ENCODE results near the gene RAP2A.

RAP2A gene

GRCh38 chr13:97422118-97423054 is 11.6 kb upstream of the RAP2A start:
- no peak for DNase-seq (ENCODE audit: low spot score)

GRCh38 chr13:97423300-97424045 is 10.5 kb upstream of the RAP2A start:
- DNase-seq (ENCODE audit: low spot score), result no peak

GRCh38 chr13:97425590-97425989 is 8.4 kb upstream of the RAP2A start:
- DNase-seq (ENCODE audit: low spot score), result no peak

GRCh38 chr13:97426695-97427094 is 7.3 kb upstream of the RAP2A start:
- no peak for DNase-seq (ENCODE audit: low spot score)

GRCh38 chr13:97429681-97430081 is 4.3 kb upstream of the RAP2A start:
- DNase-seq (ENCODE audit: low spot score), result no peak

- no peak for DNase-seq (ENCODE audit: low spot score)
These were observed 3.7 kb upstream of the RAP2A start for GRCh38 chr13:97430296-97430695.

- no peak for DNase-seq (ENCODE audit: low spot score)
These were observed 2.7 kb upstream of the RAP2A start for GRCh38 chr13:97431171-97431764.

GRCh38 chr13:97432232-97432916 is 1.6 kb upstream of the RAP2A start:
- DNase-seq (ENCODE audit: low spot score), result no peak

- peak; percentile 98 for DNase-seq (ENCODE audit: low spot score)
These were observed 847 bp upstream of the RAP2A start for GRCh38 chr13:97432917-97433726.

GRCh38 chr13:97434397-97435201 is 630 bp downstream of the RAP2A start:
- peak; percentile 54 for DNase-seq (ENCODE audit: low spot score)

- DNase-seq (ENCODE audit: low spot score), result no peak
These were observed 1.4 kb downstream of the RAP2A start for GRCh38 chr13:97435323-97435722.

GRCh38 chr13:97435794-97436193 is 1.8 kb downstream of the RAP2A start:
- peak; percentile 30 for DNase-seq (ENCODE audit: low spot score)

- DNase-seq (ENCODE audit: low spot score), result no peak
These were observed 2.9 kb downstream of the RAP2A start for GRCh38 chr13:97436845-97437244.

GRCh38 chr13:97437729-97438128 is 3.8 kb downstream of the RAP2A start:
- DNase-seq (ENCODE audit: low spot score), result no peak

- DNase-seq (ENCODE audit: low spot score), result no peak
These were observed 5.1 kb downstream of the RAP2A start for GRCh38 chr13:97438856-97439595.

GRCh38 chr13:97440598-97441170 is 6.7 kb downstream of the RAP2A start:
- DNase-seq (ENCODE audit: low spot score), result no peak

- DNase-seq (ENCODE audit: low spot score), result no peak
These were observed 7.4 kb downstream of the RAP2A start for GRCh38 chr13:97441368-97441767.

- no peak for DNase-seq (ENCODE audit: low spot score)
These were observed 11.7 kb downstream of the RAP2A start for GRCh38 chr13:97445522-97446187.

GRCh38 chr13:97446448-97446847 is 12.5 kb downstream of the RAP2A start:
- no peak for DNase-seq (ENCODE audit: low spot score)

All from hematopoietic multipotent progenitor cell treated with erythropoietin and hydrocortisone succinate and interleukin-3 and kit ligand, for 17 days (in vitro differentiated cells).